HL-60 (cell line): ENCODE results near the gene PLCB1.

Experiments
- DNase-seq, 2 experiments: peaks; one replicate each; pipeline ENCODE4 v3.0.0-alpha.2; 2010 to 2020; ENCODE audit warnings: low read depth in 1 of 2, low spot score in 1 of 2
- H3K27ac ChIP-seq: fragments of 250-450 bp; sonication (Bioruptor Pico); replicated peaks from 2 replicates; pipeline ENCODE4 v1.5.1; 2020; ENCODE audit warnings: mild to moderate bottlenecking, moderate library complexity
- H3K27me3 ChIP-seq: fragments of 250-450 bp; sonication (Bioruptor Pico); 2 replicates; pipeline ENCODE4 v1.5.1; 2021; ENCODE audit warnings: mild to moderate bottlenecking, moderate library complexity; ENCODE audit not compliant: insufficient read depth, poor library complexity, severe bottlenecking
- H3K4me3 ChIP-seq: replicated peaks from 2 replicates; pipeline ENCODE4 v1.5.1; 2011; ENCODE audit warnings: mild to moderate bottlenecking, control low read depth, low read length; ENCODE audit not compliant: insufficient read depth
- GABPA ChIP-seq: IDR thresholded peaks from 2 replicates; pipeline ENCODE4 v1.6.1; 2012; ENCODE audit warnings: low read depth
- POLR2AphosphoS5 ChIP-seq: IDR thresholded peaks from 2 replicates; pipeline ENCODE4 v1.6.1; 2012; ENCODE audit warnings: low read depth
- SPI1 ChIP-seq: IDR thresholded peaks from 2 replicates; pipeline ENCODE4 v1.6.1; 2012; ENCODE audit warnings: low read depth, mild to moderate bottlenecking, borderline replicate concordance
- TF ChIP-seq, protein P1 (sequence below): IDR thresholded peaks from 2 replicates; pipeline ENCODE4 v1.6.1; 2012; ENCODE audit warnings: low read depth; ENCODE audit not compliant: insufficient replicate concordance
- TF ChIP-seq, protein P2 (sequence below): IDR thresholded peaks from one replicate; pipeline ENCODE4 v1.5.1; 2011; ENCODE audit warnings: low read length, control low read depth, inconsistent platforms; ENCODE audit not compliant: insufficient read depth

Gene PLCB1

DNA sequence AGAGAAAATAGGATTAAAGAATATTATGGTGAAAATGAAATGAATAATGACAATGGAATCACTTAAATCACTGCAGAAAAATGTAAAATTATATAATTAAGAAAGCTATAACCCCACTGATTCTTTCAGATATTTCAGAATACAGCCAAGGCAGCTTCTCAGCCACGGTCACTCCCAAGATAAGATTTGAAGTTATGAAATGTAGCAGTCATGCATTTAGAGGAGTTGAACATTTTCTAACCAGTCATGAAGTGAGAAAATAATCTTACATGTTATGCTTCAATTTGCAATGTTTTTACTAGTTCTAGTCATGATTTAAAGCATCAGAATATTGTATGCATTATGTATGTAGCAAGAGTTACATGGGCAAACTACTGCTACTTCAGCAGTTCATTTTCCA is 13.3 kb upstream of the PLCB1 start:
- H3K27me3 ChIP-seq: no peaks in the 10 kb centered on the region
- no peak overlapping the region for H3K27ac ChIP-seq
- no peak for DNase-seq
- no peak for TF ChIP-seq GABPA
- no peak for TF ChIP-seq SPI1
- TF ChIP-seq, protein P1, sequence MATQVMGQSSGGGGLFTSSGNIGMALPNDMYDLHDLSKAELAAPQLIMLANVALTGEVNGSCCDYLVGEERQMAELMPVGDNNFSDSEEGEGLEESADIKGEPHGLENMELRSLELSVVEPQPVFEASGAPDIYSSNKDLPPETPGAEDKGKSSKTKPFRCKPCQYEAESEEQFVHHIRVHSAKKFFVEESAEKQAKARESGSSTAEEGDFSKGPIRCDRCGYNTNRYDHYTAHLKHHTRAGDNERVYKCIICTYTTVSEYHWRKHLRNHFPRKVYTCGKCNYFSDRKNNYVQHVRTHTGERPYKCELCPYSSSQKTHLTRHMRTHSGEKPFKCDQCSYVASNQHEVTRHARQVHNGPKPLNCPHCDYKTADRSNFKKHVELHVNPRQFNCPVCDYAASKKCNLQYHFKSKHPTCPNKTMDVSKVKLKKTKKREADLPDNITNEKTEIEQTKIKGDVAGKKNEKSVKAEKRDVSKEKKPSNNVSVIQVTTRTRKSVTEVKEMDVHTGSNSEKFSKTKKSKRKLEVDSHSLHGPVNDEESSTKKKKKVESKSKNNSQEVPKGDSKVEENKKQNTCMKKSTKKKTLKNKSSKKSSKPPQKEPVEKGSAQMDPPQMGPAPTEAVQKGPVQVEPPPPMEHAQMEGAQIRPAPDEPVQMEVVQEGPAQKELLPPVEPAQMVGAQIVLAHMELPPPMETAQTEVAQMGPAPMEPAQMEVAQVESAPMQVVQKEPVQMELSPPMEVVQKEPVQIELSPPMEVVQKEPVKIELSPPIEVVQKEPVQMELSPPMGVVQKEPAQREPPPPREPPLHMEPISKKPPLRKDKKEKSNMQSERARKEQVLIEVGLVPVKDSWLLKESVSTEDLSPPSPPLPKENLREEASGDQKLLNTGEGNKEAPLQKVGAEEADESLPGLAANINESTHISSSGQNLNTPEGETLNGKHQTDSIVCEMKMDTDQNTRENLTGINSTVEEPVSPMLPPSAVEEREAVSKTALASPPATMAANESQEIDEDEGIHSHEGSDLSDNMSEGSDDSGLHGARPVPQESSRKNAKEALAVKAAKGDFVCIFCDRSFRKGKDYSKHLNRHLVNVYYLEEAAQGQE: no peak
- TF ChIP-seq, protein P2, sequence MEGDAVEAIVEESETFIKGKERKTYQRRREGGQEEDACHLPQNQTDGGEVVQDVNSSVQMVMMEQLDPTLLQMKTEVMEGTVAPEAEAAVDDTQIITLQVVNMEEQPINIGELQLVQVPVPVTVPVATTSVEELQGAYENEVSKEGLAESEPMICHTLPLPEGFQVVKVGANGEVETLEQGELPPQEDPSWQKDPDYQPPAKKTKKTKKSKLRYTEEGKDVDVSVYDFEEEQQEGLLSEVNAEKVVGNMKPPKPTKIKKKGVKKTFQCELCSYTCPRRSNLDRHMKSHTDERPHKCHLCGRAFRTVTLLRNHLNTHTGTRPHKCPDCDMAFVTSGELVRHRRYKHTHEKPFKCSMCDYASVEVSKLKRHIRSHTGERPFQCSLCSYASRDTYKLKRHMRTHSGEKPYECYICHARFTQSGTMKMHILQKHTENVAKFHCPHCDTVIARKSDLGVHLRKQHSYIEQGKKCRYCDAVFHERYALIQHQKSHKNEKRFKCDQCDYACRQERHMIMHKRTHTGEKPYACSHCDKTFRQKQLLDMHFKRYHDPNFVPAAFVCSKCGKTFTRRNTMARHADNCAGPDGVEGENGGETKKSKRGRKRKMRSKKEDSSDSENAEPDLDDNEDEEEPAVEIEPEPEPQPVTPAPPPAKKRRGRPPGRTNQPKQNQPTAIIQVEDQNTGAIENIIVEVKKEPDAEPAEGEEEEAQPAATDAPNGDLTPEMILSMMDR: no peak
- no peak for TF ChIP-seq POLR2AphosphoS5
- no peak overlapping the region for H3K4me3 ChIP-seq

GRCh38 chr20:8121666-8122065 is 10.4 kb upstream of the PLCB1 start:
- DNase-seq: no peak
- TF ChIP-seq, protein P1: no peak
- no peak for TF ChIP-seq SPI1
- no peak for TF ChIP-seq POLR2AphosphoS5
- TF ChIP-seq, protein P2: no peak
- no peak for TF ChIP-seq GABPA
- no peak overlapping the region for H3K27ac ChIP-seq
- no peaks in the 10 kb centered on the region for H3K27me3 ChIP-seq
- no peak overlapping the region for H3K4me3 ChIP-seq

DNA sequence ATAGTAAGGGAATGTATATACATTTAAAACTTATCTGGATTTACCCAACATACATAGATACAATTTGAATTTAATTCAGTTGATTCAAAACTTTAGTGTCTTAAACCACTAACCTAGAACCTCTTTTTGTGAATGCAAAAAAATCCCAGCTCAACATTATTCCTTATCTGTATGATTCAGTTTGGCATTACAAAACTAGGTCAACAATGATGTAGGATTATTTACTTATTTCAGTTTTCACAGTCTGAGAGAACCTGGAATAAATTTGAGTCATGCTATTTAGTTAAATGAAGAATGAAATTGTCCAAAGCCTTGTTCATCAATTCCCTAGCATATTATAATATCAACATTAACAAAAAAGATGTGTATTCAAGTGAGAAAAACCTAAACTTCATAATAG is 7.4 kb upstream of the PLCB1 start:
- H3K27ac ChIP-seq: no peak overlapping the region
- TF ChIP-seq, protein P2: no peak
- TF ChIP-seq POLR2AphosphoS5: no peak
- TF ChIP-seq, protein P1: no peak
- TF ChIP-seq SPI1: no peak
- TF ChIP-seq GABPA: no peak
- DNase-seq: no peak
- no peak overlapping the region for H3K4me3 ChIP-seq
- no peaks in the 10 kb centered on the region for H3K27me3 ChIP-seq
